GM21825 (cell line): ENCODE results near the gene FAM117B.
"Not testable (repeated sequence)": the region's sequence is repeated elsewhere in the genome, so short reads cannot be mapped to it uniquely, and the experiment has no call there.

ENCODE experiments used
- ATAC-seq: cut with Tn5 transposase; IDR thresholded peaks from one replicate; pipeline ENCODE4 v1.9.1; 2021; ENCODE audit warnings: mild to moderate bottlenecking, moderate library complexity; ENCODE audit not compliant: unreplicated experiment

The FAM117B gene

DNA sequence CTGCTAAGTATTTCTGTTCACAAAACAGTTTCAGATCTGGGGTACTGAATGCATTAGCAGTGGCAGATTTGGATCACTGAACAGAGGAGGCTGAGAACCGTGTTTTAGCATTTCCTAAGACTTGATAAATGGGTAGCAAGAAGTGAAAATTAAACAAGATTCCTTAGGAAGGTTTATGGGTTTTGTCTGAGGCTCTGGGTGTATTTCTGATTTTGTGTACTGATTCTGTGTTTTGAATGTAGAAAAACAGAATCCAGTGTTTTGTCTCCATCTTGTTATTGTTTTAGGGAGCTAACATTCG lies 1.4 kb downstream of the FAM117B start:
- ATAC-seq = no peak

DNA sequence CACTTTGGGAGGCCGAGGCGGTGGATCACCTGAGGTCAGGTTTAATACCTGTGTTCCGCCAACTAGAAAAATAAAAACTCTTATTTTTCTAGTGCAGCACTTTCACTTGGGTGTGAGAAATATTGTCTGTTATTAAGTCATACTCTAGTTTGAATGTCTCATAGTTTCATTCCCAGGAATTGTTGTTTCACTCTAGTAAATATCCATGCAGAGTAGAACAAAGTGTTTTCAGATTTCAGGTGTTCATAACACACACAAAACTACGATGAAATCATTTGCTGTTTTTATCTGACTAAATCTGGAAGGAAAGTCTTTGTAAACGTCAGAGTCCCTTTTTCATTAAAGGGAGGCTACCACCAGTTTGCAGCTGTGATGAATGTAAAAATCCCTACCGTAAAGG lies 4.0 kb downstream of the FAM117B start:
- ATAC-seq = no peak

DNA sequence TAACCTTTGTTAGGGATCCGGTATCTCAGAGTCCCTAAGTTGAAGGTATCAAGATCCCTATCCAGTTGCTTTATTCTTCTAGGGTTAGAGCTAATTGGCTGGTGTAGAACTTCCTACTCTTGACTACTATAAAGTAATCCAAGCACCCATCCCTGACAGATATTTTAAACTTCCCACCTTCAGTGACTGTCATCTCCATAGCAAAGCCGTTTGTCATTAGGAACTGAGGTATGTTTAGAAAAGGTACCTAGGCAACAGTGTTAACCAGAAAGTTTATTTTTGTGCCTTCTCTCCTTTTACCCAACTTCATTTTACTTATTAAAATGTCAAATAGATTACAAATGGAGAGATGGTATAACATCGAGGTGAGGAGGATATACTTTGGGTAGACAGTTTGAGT lies 4.5 kb downstream of the FAM117B start:
- no peak for ATAC-seq

DNA sequence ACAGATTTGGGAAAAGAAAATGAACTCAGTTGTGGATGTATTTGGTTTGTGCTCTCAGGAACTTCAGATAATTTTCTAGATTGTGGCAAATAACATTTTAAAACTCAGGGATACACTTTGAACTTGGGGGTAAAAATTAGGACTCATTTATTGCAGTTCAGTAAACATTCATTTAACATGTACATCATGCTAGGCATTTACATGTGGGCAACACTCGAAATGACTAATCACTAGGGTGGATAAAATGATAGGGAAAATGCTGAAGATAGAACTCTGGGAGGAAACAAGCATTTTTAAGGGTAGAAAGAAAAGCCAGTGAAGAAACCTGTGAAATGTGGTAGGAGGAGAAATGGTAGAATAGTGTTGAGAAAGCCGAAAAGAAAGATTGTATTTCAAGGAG lies 7.8 kb downstream of the FAM117B start:
- ATAC-seq = no peak

DNA sequence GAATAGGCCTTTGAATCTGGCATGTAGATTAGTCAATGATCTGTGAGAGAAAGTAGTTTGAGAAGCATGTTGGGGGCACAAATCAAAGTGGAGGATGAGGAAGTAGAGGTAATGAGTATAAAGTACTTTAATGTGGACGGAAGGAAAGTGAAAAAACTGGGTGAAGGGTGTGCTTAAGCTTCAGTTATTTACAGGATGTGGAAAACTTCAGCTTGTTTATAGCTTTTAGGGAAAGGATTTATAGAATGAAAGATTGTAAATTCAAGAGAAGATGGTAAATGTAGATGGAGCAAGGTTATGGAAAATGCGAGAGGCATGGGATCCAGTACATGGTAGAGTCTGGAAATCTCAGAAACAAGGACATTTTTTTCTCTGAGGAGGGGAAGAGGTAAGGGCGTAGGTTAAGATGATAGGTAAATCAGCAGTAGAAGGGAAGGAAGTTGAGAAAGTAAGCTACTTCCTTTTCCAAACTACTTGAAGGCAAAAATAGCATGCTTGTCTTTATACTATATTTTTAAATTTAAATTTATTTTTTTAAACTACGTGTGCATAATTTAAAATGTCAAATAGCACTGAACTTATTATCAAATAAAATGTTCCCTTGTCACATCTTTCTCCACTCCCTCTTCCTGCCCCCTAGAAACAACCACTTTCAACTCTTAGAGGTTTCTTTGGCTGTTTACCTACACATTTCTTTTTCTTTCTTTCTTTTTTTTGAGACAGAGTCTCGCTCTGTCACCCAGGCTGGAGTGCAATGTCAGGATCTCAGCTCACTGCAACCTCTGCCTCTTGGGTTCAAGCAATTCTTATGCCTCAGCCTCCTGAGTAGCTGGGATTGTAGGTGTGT lies 8.5 kb downstream of the FAM117B start:
- no peak for ATAC-seq

DNA sequence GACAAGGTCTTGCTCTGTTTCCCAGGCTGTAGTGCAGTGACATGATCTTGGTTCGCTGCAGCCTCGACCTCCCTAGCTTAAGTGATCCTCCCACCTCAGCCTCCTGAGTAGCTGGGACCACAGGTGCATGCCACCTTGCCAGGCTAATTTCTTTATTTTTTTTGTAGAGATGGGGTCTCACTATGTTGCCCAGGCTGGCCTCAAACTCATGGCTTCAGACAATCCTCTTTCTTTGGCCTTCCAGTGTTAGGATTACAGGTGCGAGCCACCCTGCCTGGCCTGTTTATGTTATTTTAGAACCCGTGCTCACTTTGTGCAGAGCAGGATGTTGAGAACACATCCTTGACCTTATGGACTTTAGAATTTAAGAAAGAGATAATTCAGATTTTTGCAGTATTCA lies 17.4 kb downstream of the FAM117B start:
- no peak for ATAC-seq

DNA sequence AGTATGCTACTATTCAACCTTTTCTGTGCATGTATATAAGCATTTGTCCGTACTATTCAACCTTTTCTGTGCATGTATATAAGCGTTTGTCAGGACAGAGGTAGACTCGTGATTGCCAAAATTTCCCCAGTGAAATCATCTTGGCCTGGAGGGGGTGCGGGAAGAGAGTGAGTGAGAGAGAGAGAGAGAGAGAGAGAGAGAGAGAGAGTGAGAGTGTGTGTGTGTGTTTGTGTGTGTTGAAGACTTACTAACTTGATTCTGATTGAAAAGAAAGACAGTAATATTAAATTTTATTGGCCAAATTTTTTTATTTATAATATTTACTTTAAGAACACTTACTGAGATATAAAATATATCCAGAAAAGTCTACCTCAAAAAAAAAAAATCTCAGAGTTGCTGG lies 19.1 kb downstream of the FAM117B start:
- ATAC-seq = no peak

DNA sequence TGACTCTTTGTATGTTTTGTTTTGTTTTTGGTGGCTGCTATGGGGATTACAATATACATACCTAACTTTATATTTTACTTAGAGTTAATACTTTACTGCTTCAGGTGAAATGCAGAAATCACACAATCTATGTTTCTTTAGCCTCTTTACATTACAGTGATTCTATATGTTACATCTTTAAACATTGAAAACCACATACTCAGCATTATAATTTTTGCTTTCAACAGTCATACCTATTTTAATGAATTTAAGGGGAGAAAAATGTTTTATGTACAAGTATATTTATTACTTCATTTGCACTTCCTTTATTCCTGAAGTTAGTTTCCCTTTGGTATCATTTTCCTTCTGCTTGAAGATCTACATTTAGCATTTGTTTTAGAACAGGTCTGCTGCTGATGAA lies 23.1 kb downstream of the FAM117B start:
- ATAC-seq = no peak

DNA sequence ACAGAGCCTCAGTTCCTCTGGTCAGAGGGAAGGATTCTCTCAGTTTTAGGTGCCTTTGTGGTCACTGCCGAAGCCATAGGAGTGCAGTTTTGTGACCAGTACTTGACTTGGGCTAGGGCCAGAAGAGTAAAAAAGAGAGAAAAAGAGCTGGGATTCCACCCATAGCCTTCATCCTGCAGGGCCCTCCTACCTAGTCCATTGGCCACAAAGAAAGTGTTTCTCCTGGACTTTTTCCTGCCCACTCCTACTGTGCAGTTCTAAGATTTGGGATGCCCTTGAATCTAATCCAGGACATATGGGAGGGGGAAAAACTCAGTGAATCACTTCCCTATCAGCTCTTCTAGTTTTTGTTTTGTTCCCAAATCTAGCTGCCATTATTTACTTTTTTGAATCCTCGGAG lies 26.0 kb downstream of the FAM117B start:
- ATAC-seq = no peak

DNA sequence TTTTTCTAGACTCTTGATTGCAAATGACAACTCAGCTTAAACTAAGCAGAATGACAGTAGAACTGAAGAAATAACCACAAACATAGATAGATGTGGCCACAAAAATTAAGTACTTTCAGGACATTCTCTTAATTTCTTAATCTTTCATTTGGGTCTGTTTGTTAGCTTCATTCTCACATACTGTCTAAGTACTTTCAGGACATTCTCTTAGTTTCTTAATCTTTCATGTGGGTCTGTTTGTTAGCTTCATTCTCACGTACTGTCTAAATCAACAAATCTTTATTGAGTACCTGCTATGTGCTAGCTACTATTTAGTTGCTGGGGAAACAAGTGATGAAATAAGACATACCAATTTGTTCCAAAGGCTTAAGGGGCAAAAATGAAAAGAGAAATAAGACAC lies 35.1 kb downstream of the FAM117B start:
- ATAC-seq = no peak

DNA sequence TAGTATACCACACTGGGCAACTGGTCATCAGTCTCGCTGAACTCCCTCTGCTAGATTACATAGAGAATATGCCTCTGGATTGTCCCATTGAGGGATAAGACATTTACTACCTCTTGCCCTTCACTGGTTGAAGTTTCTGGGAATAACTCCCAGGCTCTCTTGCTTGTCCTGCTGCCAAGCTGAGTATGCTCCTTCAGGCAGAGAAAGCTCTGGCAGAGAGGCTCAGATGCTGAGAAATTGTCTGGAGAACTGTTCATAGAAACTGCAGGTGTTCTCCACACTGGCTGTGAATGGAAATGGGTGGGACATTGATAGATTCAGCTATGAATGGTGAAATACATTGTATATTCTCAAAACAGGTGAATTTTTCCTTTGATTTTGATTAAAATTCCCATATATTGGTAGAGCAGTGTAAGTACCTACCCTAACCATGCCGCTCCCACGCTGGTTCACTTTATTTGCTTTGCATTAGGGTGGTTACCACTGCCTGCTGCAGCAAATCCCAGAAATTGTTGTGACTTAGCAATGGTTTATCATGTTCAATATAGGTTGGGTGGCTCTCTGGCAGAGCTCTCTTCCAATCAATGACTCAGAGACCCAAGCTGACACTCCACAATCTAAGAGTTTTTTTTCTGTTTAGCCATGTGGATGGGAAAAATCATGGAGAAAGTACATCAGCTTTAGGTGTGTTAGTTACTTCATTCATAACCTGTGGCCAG lies 36.7 kb downstream of the FAM117B start:
- ATAC-seq = no peak

DNA sequence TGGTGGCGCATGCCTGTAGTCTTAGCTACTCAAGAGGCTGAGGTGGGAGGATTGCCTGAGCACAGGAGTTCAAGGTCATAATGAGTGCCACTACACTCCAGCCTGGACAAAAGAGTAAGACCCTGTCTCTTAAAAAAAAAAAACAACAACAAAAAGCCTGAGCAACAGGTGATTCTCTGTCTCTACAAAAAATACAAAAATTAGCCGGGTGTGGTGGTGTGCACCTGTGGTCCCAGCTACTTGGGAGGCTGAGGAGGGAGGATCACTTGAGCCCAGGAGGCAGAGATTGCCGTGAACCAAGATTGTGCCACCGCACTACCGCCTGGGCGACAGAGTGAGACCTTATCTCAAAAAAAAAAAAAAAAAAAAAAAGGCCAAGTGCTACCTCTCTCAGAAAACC lies 40.3 kb downstream of the FAM117B start:
- not testable (repeated sequence) for ATAC-seq

DNA sequence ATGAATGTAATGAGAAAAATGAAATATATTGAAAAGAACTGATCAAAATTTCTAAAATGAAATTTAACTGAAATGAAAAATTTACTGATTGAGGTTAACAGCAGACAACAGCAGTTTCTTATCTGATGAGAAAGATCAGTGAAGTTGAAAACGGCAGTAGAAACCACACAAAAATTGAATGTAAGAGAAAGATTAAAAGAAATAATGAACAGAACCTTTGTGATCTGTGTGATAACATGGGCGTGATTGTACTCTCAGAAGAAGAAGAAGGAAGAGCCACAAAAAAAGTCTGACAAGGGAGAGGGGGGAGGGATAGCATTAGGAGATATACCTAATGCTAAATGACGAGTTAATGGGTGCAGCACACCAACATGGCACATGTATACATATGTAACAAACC lies 45.2 kb downstream of the FAM117B start:
- ATAC-seq = no peak

DNA sequence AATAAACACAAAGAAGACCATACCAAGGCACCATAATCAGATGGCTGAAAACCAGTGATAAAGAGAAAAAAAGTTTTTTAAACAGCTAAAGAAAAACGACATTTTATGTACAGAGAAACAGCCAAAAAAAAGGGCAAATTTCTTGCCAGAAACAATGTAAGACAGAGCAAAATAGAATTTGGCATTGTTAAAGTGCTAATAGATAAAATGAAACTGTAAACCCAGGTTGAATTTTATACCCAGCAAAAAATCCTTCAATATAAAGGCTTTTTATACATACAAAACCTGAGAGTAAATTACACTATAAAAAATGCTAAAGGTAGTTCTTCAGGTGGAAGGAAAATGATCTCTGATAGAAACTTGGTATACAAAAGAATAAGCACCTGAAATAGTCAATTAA lies 45.7 kb downstream of the FAM117B start:
- ATAC-seq = no peak

DNA sequence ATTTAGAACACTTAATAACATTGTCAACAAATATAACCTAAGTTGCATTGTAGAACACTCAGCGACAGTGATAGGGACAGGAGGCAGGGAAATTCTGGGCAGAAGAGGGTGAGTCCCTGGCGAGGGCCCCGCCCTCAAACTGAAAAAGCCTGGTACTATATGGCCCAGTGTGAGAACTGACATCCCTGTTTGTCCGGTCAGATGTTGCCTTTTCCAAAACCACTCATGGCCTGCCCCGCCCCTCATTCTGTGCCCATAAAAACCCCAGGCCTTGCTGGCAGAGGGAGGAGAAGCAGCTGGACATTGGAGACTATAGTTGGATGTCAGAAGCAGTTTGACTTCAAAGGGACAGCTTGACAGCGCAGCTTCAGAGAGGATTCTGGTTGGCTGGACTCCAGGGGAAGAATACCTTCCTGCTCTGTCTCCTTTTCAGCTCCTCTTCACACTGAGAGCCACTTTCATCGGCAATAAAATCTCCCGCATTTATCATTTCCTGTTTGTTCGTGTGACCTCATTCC lies 47.0 kb downstream of the FAM117B start:
- no peak for ATAC-seq

DNA sequence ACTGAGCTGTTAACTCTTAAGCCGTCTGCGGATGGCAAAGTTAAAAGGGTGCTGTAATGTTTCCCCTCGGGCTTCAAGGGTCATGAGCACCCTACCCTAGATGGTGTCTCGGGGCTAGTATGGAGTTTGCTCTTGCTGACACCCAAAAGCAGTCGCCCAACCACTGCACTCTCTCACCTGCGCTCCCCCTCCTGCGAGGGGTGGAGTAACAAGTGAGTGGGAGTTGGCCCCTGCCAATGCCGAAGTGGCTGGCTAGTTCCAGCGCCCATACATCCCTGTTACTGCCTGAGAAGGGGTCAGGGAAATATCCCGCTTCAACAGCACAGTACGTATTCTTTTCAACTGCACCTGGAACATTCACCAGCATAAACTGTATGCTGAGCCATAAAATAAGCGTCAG lies 47.5 kb downstream of the FAM117B start:
- ATAC-seq = no peak

DNA sequence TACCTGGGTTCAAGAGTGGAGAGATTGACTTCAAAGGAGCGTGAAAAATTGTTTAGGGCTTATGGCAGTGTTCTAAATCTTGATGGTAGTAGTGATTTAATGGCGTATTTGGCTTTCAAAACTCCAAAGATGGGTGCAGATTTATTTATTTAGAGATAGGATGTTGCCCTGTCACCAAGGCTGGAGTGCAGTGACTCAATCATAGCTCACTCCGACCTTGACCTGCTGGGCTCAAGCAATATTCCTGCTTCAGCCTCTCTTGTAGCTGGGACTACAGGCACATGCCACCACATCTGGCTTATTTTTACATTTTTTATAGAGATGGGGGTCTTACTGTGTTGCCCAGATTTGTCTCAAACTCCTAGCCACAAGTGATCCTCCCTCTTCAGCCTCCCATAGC lies 52.5 kb downstream of the FAM117B start:
- ATAC-seq = no peak

DNA sequence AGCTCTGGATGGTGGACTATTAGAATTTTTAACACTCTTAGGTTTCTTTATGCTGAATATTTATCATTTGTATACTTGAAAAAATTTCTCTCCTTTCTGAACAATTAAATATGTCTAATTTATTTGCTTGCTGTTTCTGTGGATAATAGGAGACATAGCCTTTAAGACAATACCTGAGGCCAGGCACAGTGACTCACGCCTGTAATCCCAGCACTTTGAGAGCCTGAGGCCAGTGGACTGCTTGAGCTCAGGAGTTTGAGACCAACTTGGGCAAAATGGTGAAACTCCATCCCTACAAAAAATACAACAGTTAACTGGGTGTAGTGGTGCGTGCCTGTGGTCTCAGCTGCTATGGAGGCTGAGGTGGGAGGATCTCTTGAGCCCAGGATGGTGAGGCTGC lies 54.7 kb downstream of the FAM117B start:
- ATAC-seq = no peak

DNA sequence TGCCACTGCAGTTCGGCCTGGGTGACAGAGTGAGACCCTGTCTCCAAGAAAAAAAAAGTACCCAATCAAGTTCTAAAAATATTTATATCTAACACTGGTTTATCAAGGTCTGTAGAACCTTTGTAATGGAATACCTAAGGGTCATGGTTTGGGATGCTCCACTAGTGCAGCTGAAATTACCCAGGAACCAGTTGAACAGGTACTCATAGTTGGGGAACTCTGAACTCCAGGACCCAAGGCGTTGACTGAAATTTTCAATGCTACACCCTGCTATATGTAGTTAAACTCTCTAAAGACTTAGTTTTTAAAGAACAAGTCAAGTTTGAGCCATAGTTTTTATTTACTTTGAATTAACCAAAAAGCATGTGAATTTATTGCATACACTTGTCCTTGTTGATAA lies 55.1 kb downstream of the FAM117B start:
- ATAC-seq = no peak

DNA sequence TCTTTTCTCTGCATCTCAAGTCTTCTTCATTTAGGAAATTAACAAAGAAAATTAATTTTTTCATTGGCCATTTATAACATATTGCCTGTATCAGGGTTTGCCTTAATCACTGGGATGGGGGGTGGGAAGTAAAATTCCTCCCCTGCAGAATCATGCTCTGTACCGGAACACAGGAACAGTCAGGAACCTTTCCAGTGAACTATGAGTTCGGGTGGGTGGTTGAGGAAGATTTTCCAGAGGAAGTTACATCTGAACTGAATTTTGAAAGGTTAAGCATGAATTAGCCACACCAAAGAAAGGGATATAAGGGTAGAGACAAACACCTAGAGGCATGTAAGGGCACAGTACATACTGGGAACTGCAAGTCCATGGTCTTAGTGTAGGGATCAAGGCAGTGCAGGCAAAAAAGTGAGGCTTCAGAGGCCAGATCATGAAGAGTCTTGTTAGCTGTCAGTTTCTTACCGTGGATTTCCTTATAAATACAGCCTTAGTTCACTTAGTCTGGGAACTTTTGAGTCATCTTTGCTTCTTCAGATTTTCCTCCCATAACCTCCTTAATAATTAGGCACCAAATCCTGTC lies 55.6 kb downstream of the FAM117B start:
- ATAC-seq = no peak

DNA sequence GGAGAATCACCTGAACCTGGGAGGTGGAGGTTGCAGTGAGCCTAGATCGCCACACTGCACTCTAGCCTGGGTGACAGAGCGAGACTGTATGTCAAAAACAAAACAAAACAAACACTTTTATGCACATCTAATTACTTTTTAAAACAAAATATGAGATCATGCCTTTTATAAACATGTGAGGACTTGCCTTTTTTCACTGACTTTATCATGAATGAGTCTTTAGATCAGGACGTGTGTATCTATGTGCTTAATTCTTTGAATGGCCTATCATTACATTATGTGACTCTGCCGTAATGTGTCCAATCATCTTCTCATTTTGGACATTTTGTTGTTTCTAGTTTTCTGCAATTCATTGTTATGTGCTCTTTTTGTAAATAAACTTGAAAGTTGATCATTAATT lies 58.7 kb downstream of the FAM117B start:
- ATAC-seq = no peak

DNA sequence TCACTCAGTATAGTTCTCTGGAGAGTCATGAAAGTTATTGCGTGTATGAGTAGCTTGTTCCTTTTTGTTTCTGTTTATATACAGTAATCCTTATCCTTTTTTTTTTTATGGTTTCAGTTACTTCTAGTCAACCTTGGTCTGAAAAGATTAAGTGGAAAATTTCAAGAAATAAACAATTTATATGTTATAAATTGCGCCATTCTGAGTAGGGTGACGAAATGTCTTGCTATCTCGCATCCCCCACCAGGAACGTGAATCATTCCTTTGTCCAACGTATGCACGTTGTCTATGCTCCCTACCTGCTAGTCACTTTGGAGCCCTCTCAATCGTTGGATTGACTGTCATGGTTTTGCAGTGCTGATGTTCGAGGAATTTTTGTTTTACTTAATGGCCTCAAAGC lies 60.4 kb downstream of the FAM117B start:
- ATAC-seq = no peak
